Hepatocyte (in vitro differentiated cells): Measurements from ENCODE around the gene VCAN. TPM values are rescaled to one million over a fixed set of nuclear protein-coding genes. Genes with fewer than 3 reads are reported as not detected.
A peak's percentile ranks its signal among the peaks of the same experiment; 100 is the strongest.

Experiments
- DNase-seq: peaks from one replicate; pipeline ENCODE4 v3.0.0-alpha.2; 2016; ENCODE audit warnings: low spot score
- H2AFZ ChIP-seq: fragments of 200-600 bp; sonication (generic); 2 replicates; pipeline ENCODE4 v1.6.0; 2016; ENCODE audit warnings: antibody characterized with exemption, mild to moderate bottlenecking
- H3K27ac ChIP-seq: fragments of 200-600 bp; sonication (generic); 2 replicates; pipeline ENCODE4 v1.5.1; 2016; ENCODE audit warnings: mild to moderate bottlenecking
- H3K27me3 ChIP-seq: fragments of 200-600 bp; sonication (generic); 2 replicates; pipeline ENCODE4 v1.6.1; 2016
- H3K36me3 ChIP-seq: fragments of 200-600 bp; sonication (generic); replicated peaks from 2 replicates; pipeline ENCODE4 v1.5.1; 2016; ENCODE audit warnings: low read depth; ENCODE audit not compliant: insufficient read depth
- H3K4me1 ChIP-seq: fragments of 200-600 bp; sonication (generic); 2 replicates; pipeline ENCODE4 v1.5.1; 2016; ENCODE audit warnings: mild to moderate bottlenecking, moderate library complexity; ENCODE audit not compliant: insufficient read depth
- H3K4me2 ChIP-seq: fragments of 200-600 bp; sonication (generic); 2 replicates; pipeline ENCODE4 v1.6.0; 2016
- H3K4me3 ChIP-seq: fragments of 200-600 bp; sonication (generic); 2 replicates; pipeline ENCODE4 v1.5.1; 2016; ENCODE audit warnings: mild to moderate bottlenecking
- H3K79me2 ChIP-seq: fragments of 200-600 bp; sonication (generic); 2 replicates; pipeline ENCODE4 v1.6.0; 2017; ENCODE audit warnings: mild to moderate bottlenecking
- H3K9me2 ChIP-seq: fragments of 200-600 bp; sonication (generic); replicated peaks from 2 replicates; pipeline ENCODE4 v1.6.0; 2017; ENCODE audit warnings: mild to moderate bottlenecking; ENCODE audit not compliant: insufficient read depth
- H3K9me3 ChIP-seq: fragments of 200-600 bp; sonication (generic); 2 replicates; pipeline ENCODE4 v1.5.1; 2016; ENCODE audit warnings: low read depth, mild to moderate bottlenecking
- H4K20me1 ChIP-seq: fragments of 200-600 bp; sonication (generic); 2 replicates; pipeline ENCODE4 v1.6.0; 2016; ENCODE audit warnings: mild to moderate bottlenecking; ENCODE audit not compliant: insufficient read depth, poor library complexity, severe bottlenecking
- EZH2 ChIP-seq: fragments of 200-600 bp; sonication (generic); IDR thresholded peaks from 2 replicates; pipeline ENCODE4 v1.6.1; 2016; ENCODE audit warnings: antibody characterized with exemption, mild to moderate bottlenecking, borderline replicate concordance
- EZH2phosphoT487 ChIP-seq: fragments of 200-600 bp; sonication (generic); IDR thresholded peaks from one replicate; pipeline ENCODE4 v1.6.1; 2018; ENCODE audit warnings: antibody characterized with exemption, mild to moderate bottlenecking, low read depth, moderate library complexity; ENCODE audit not compliant: unreplicated experiment, severe bottlenecking
- WGBS: methylation state at CpG from one replicate; pipeline ENCODE4 v1.1.6; 2016; ENCODE audit warnings: low lambda C conversion rate; ENCODE audit errors: missing lambda C conversion rate; 5-methylcytosine and 5-hydroxymethylcytosine counted together
- polyA plus RNA-seq: library from polyadenylated mRNA; unstranded; fragments of >200 nt; fragmentation: Nextera tagmentation; extraction: Ambion mirVana; gene quantifications from 2 replicates; pipeline ENCODE4 v1.2.1, GENCODE V29; 2016
- total RNA-seq: library from RNA; depleted of rRNA; stranded (reverse); fragments of >200 nt; gene quantifications from 2 replicates; pipeline ENCODE4 v1.2.3, GENCODE V29; 2014
- TF ChIP-seq, protein P1 (sequence below): fragments of 200-600 bp; sonication (generic); IDR thresholded peaks from 2 replicates; pipeline ENCODE4 v1.5.1; 2016; ENCODE audit warnings: antibody characterized with exemption, mild to moderate bottlenecking; ENCODE audit not compliant: poor library complexity

Gene VCAN
- total and polyA plus RNA-seq, 2 experiments from 2014 or later, result 104 to 398 TPM

DNA sequence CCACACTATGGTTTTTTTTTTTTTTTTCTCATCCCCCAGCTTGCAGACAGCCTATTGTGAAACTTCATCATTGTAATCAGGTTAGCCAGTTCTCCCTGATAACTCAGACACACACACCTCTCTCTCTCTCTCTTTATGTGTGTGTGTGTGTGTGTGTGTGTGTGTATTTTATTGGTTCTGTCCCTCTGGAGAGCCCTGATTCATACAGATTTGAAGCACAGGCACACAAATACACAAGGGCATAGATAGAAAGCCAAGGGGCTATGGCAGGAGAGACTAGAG lies 20.6 kb upstream of the VCAN start:
- Histone ChIP-seq H3K36me3 (no peaks in the 10 kb centered on the region), H3K79me2 (no peaks in the 10 kb centered on the region), H3K9me2 (no peaks in the 10 kb centered on the region), H3K27ac (peak overlapping the region; percentile 75), H3K4me1 (peaks cover 2% of the 10 kb centered on the region), H3K27me3 (no peaks in the 10 kb centered on the region), H3K4me3 (no peak overlapping the region), H3K9me3 (peaks cover 4% of the 10 kb centered on the region), H2AFZ (no peak overlapping the region), H4K20me1 (no peaks in the 10 kb centered on the region), H3K4me2 (peak overlapping the region; percentile 16)
- TF ChIP-seq, protein P1, sequence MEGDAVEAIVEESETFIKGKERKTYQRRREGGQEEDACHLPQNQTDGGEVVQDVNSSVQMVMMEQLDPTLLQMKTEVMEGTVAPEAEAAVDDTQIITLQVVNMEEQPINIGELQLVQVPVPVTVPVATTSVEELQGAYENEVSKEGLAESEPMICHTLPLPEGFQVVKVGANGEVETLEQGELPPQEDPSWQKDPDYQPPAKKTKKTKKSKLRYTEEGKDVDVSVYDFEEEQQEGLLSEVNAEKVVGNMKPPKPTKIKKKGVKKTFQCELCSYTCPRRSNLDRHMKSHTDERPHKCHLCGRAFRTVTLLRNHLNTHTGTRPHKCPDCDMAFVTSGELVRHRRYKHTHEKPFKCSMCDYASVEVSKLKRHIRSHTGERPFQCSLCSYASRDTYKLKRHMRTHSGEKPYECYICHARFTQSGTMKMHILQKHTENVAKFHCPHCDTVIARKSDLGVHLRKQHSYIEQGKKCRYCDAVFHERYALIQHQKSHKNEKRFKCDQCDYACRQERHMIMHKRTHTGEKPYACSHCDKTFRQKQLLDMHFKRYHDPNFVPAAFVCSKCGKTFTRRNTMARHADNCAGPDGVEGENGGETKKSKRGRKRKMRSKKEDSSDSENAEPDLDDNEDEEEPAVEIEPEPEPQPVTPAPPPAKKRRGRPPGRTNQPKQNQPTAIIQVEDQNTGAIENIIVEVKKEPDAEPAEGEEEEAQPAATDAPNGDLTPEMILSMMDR, result no peak
- DNase-seq, result no peak

DNA sequence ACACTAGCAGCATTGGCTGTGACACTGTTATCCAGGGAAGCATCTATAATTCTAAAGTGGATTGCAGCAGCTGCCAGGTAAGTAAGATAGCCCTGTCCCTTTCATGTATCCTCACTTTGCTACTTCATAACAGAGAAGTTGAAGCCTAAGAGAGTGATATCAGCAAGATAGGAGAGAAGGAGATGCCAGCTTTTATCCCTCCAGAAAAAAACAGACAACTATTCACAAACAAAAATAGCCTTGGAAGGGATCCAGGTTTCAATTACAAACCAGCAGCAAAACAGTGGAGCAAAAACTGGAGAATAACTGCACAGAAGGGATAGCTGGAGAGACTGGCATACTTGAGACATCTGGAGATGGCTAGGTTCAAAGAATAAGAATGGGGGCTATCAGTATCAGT lies 19.6 kb upstream of the VCAN start:
- no peaks in the 10 kb centered on the region for H3K9me2 ChIP-seq
- H3K4me2 ChIP-seq, result no peak overlapping the region
- peaks cover 2% of the 10 kb centered on the region for H3K4me1 ChIP-seq
- peaks cover 9% of the 10 kb centered on the region for H3K9me3 ChIP-seq
- TF ChIP-seq, protein P1, result no peak
- no peak for TF ChIP-seq EZH2phosphoT487
- no peak for TF ChIP-seq EZH2
- no peaks in the 10 kb centered on the region for H3K36me3 ChIP-seq
- H4K20me1 ChIP-seq, result no peaks in the 10 kb centered on the region
- no peak overlapping the region for H2AFZ ChIP-seq
- H3K27me3 ChIP-seq, result no peaks in the 10 kb centered on the region
- no peak overlapping the region for H3K27ac ChIP-seq
- no peak for DNase-seq
- no peaks in the 10 kb centered on the region for H3K79me2 ChIP-seq
- H3K4me3 ChIP-seq, result no peak overlapping the region

- H3K4me2 ChIP-seq, result no peak overlapping the region
- H3K4me1 ChIP-seq, result peaks cover 2% of the 10 kb centered on the region
- DNase-seq, result no peak
- no peaks in the 10 kb centered on the region for H4K20me1 ChIP-seq
- H2AFZ ChIP-seq, result no peak overlapping the region
- peaks cover 9% of the 10 kb centered on the region for H3K9me3 ChIP-seq
- H3K4me3 ChIP-seq, result no peak overlapping the region
- H3K27ac ChIP-seq, result no peak overlapping the region
- no peaks in the 10 kb centered on the region for H3K79me2 ChIP-seq
- H3K9me2 ChIP-seq, result no peaks in the 10 kb centered on the region
- H3K27me3 ChIP-seq, result no peaks in the 10 kb centered on the region
- H3K36me3 ChIP-seq, result no peaks in the 10 kb centered on the region
- TF ChIP-seq EZH2 (no peak), EZH2phosphoT487 (no peak)
- TF ChIP-seq, protein P1, result no peak
- 86% methylated on average over 1 of the region's 1 CpG for WGBS
Measured at GRCh38 chr5:83453937-83454336, 17.6 kb upstream of the VCAN start.

DNA sequence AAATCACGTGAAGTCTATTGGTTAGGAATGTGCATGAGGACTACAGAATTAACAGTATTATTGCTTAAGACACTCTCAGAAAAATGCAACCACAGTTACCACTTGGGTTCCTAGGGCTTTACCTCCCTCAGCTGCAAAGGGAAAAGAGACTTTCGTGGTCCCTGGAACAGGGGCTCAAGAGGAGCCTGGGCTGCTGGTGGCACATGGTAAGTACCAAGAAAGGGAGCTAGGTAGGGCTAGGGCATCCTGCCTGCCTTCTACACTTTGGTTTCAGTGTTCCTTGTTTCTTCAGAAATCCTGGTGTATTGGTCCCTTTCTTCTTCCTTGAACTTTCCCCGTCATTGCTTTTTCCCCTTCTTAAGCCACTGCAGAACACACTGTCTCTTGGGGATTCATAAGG lies 7.3 kb upstream of the VCAN start:
- Histone ChIP-seq H3K9me2 (no peaks in the 10 kb centered on the region), H3K27ac (no peak overlapping the region), H3K27me3 (no peaks in the 10 kb centered on the region), H3K4me3 (no peak overlapping the region), H3K4me2 (no peak overlapping the region), H3K79me2 (no peaks in the 10 kb centered on the region), H3K36me3 (no peaks in the 10 kb centered on the region), H2AFZ (no peak overlapping the region), H3K4me1 (no peaks in the 10 kb centered on the region), H4K20me1 (no peaks in the 10 kb centered on the region), H3K9me3 (no peaks in the 10 kb centered on the region)
- TF ChIP-seq EZH2phosphoT487, result no peak
- TF ChIP-seq, protein P1, result no peak
- WGBS, result 76% methylated on average over 3 of the region's 3 CpGs
- DNase-seq, result no peak
